NT2/D1 (cell line): ENCODE results near the gene LRMDA.

Experiments
- SUZ12 ChIP-seq: IDR thresholded peaks from 2 replicates; pipeline ENCODE4 v1.6.1; 2011; ENCODE audit not compliant: insufficient read length, insufficient read depth; ENCODE audit errors: extremely low read depth
- YY1 ChIP-seq: IDR thresholded peaks from 2 replicates; pipeline ENCODE4 v1.6.1; 2011; ENCODE audit not compliant: insufficient read length, insufficient read depth
- ZNF274 ChIP-seq: IDR thresholded peaks from 2 replicates; pipeline ENCODE4 v1.6.1; 2011; ENCODE audit warnings: mild to moderate bottlenecking, low read depth, low read length

GRCh38 chr10:75959209-75959608 lies 527.8 kb downstream of the LRMDA start:
- no peak for TF ChIP-seq ZNF274
- TF ChIP-seq YY1, result no peak
- TF ChIP-seq SUZ12, result no peak
